Peyer's patch (tissue), 4 donors: ENCODE measurements around the gene KMT5C. TPM values are rescaled to one million over a fixed set of nuclear protein-coding genes. Genes with fewer than 3 reads are reported as not detected.

Experiments used
- DNase-seq, 3 donors: peaks; one replicate each; pipeline ENCODE4 v3.0.0-alpha.2; 2017 to 2019
- H3K27ac ChIP-seq, 4 donors: fragments of 200-600 bp; sonication (generic); one replicate each; pipeline ENCODE4 v1.5.1; 2016 to 2019
- H3K27me3 ChIP-seq, 2 donors: fragments of 200-600 bp; sonication (generic); one replicate each; pipeline ENCODE4 v1.5.1; 2019
- H3K36me3 ChIP-seq, 3 donors: fragments of 200-600 bp; sonication (generic); one replicate each; pipeline ENCODE4 v1.5.1; 2016 to 2019
- H3K4me1 ChIP-seq, 4 donors: fragments of 200-600 bp; sonication (generic); one replicate each; pipeline ENCODE4 v1.5.1; 2016 to 2019
- H3K4me3 ChIP-seq, 4 donors: fragments of 200-600 bp; sonication (generic); 1 replicate in 3 of 4; 2 replicates in 1 of 4; pipeline ENCODE4 v1.5.1; 2016 to 2019; ENCODE audit warnings: mild to moderate bottlenecking in 1 of 4
- H3K9me3 ChIP-seq, 4 donors: fragments of 200-600 bp; sonication (generic); one replicate each; pipeline ENCODE4 v1.5.1; 2016 to 2019; ENCODE audit warnings: mild to moderate bottlenecking in 1 of 4
- POLR2A ChIP-seq, 2 donors: fragments of 450-650 bp; IDR thresholded peaks; one replicate each; pipeline ENCODE4 v1.5.1; 2017; ENCODE audit warnings: antibody characterized with exemption in 2 of 2, mild to moderate bottlenecking in 2 of 2, moderate library complexity in 2 of 2
- total RNA-seq, 4 donors: library from RNA; depleted of rRNA; stranded (reverse); fragments of >200 nt; gene quantifications; one replicate each; pipeline ENCODE4 v1.1.0, GENCODE V29; 2016
- TF ChIP-seq, protein P1 (sequence below), 6 experiments: fragments of 450-650 bp in 4 of 6; fragments of 200-600 bp in 2 of 6; sonication (generic) in 1 of 6; IDR thresholded peaks; one replicate each; pipeline ENCODE4 v1.5.1; 2017 to 2019; ENCODE audit warnings: antibody characterized with exemption in 6 of 6, mild to moderate bottlenecking in 3 of 6, moderate library complexity in 1 of 6

Gene KMT5C
- total RNA-seq, 4 donors from 2014 or later, result 14.4 to 45.6 (median 43.9) TPM

DNA sequence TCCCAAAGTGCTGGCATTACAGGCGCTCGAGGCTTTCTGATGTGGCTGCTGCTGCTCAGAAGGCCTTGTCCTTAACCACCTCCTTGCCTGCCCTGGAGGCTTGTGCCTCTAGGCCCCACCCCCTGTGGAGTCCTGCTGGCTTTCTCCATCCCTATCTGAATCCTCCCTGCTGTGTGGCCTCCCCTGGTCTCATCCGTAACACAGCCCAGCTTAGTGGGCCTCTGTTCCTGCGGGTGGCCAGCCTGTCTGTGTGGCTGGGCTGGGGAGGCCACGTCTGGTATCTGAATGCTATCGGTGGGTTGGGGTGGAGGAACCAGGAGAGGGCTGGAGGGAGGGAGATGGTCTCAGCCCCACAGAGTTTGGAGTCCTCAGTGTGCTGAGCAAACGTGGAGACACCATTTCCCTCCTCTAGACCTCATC lies 50.8 kb downstream of the KMT5C start:
- peaks cover 8 to 33% (median 22%) of the 10 kb centered on the region in 4 donors for H3K4me1 ChIP-seq
- no peak for DNase-seq
- H3K27me3 ChIP-seq, result no peaks in the 10 kb centered on the region
- H3K27ac ChIP-seq, result no peak overlapping the region
- no peak overlapping the region for H3K4me3 ChIP-seq
- H3K36me3 ChIP-seq, result peaks cover 0 to 40% (median 0%) of the 10 kb centered on the region in 3 donors
- TF ChIP-seq POLR2A (IDR thresholded peaks at IDR 0.05), result no peak
- H3K9me3 ChIP-seq, result no peaks in the 10 kb centered on the region

DNA sequence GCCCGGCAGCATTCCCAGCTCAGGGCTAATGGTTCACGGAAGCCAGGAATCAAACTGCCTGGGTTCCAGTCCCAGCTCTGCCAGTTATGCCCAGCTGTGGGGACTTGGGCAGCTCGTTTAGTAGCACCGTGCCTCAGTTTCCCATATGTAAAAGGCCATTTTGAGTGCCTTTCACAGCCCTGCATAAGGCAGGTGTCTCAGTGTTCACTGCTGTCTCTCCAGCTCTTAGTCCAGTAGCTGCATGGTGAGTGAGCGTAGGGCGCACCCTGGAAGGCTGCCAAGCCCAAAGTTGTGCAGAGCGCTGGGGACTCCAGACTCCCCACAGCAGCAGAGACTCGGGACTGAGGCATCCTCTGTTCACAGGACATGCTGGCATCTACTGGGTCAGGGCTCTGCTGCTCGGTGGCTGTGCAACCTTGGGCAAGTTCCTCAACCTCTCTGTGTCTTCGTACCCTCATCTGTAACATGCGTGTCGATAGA lies 51.6 kb downstream of the KMT5C start:
- no peak for DNase-seq
- H3K4me3 ChIP-seq, result no peak overlapping the region
- TF ChIP-seq, protein P1, sequence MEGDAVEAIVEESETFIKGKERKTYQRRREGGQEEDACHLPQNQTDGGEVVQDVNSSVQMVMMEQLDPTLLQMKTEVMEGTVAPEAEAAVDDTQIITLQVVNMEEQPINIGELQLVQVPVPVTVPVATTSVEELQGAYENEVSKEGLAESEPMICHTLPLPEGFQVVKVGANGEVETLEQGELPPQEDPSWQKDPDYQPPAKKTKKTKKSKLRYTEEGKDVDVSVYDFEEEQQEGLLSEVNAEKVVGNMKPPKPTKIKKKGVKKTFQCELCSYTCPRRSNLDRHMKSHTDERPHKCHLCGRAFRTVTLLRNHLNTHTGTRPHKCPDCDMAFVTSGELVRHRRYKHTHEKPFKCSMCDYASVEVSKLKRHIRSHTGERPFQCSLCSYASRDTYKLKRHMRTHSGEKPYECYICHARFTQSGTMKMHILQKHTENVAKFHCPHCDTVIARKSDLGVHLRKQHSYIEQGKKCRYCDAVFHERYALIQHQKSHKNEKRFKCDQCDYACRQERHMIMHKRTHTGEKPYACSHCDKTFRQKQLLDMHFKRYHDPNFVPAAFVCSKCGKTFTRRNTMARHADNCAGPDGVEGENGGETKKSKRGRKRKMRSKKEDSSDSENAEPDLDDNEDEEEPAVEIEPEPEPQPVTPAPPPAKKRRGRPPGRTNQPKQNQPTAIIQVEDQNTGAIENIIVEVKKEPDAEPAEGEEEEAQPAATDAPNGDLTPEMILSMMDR (IDR thresholded peaks at IDR 0.05), result no peak
- no peak for TF ChIP-seq POLR2A (IDR thresholded peaks at IDR 0.05)
- H3K27ac ChIP-seq, result no peak overlapping the region
- H3K27me3 ChIP-seq, result no peaks in the 10 kb centered on the region
- peaks cover 0 to 40% (median 0%) of the 10 kb centered on the region in 3 donors for H3K36me3 ChIP-seq
- H3K9me3 ChIP-seq, result no peaks in the 10 kb centered on the region
- H3K4me1 ChIP-seq, result peaks cover 8 to 33% (median 22%) of the 10 kb centered on the region in 4 donors

DNA sequence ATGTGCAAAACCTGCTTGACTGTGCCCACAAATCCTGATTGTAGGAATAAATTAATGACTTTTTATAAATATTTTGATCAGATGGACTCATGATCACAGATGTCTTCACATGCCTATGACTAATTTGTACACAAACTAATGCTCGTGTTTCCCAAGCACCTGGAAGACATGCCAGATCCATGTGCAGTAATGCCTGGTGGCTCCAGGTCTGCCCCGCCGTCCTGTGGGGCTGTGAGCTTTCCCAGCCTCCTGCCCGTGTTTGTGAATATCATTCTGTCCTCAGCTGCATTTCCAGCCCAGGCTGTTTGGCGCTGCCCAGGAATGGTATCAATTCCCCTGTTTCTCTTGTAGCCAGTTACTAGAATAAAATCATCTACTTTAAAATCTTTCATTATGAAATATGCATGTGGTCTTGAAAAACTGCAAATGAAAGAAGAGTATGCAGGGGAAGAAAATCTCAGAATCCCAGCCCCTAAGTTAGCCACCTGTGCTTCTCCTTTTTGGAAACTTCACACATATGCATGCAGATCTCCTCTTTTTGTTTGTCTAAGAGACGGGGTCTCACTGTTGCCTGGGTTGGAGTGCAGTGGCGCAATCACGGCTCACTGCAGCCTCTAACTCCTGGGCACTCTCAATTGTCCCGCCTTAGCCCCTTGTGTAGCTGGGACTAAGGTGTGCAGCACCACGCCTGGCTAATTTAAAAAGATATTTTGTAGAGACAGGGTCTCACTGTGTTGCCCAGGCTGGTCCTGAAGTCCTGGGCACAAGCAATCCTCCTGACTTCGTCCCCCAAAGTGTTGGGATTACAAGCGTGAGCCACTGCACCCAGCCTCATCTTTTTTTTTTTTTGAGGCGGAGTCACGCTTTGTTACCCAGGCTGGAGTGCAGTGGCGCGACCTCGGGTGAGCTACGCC lies 52.3 kb downstream of the KMT5C start:
- H3K4me3 ChIP-seq, result no peak overlapping the region
- peaks cover 5 to 29% (median 18%) of the 10 kb centered on the region in 4 donors for H3K4me1 ChIP-seq
- H3K27ac ChIP-seq, result no peak overlapping the region
- no peak for TF ChIP-seq POLR2A (IDR thresholded peaks at IDR 0.05)
- TF ChIP-seq, protein P1 (IDR thresholded peaks at IDR 0.05), result no peak
- no peaks in the 10 kb centered on the region for H3K27me3 ChIP-seq
- DNase-seq, result no peak
- peaks cover 0 to 38% (median 0%) of the 10 kb centered on the region in 3 donors for H3K36me3 ChIP-seq
- H3K9me3 ChIP-seq, result no peaks in the 10 kb centered on the region

DNA sequence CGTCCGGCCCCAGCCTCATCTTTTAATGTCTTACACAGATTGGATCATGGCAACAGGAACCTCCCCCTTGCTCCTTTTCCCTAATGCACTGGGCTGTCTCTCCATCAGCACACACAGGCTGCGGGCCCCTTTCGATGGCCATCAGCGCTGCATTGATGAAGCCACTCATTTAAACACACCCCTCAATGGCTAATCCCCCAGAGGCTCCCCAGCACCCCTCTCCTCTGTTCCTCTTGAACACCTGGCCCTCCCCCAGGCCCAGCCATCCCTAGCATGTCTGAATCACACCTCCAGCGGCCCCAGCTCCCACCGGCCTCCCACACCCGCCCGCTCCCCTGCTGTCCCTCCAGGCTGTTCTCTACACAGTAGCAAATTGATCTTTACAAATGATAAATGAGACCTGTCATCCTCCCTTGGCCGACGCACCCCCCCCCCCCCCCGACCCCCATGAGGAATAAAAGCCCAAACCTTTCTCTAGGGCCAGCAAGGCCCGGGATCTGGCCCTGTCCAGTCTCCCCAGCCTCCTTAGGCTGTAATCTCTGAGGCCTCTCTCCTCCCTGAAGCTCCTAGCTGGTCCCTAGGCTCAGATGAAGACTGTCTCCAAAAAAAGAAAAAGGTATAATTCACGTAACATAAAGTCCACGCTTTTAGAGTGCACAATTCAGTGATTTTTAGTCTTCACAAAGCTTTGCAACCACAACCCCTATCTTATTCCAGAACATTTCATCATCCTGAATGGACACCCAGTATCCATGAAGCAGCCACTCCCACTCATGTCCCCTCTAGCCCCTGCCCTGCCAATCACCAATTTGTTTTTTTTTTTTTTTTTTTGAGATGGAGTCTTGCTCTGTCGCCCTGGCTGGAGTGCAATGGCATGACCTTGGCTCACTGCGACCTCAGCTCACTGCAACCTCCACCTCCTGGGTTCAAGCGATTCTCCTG lies 53.4 kb downstream of the KMT5C start:
- H3K27me3 ChIP-seq, result no peaks in the 10 kb centered on the region
- H3K4me1 ChIP-seq, result peaks cover 0 to 17% (median 7%) of the 10 kb centered on the region in 4 donors
- H3K36me3 ChIP-seq, result peaks cover 0 to 26% (median 0%) of the 10 kb centered on the region in 3 donors
- no peaks in the 10 kb centered on the region for H3K9me3 ChIP-seq
- DNase-seq, result no peak
- TF ChIP-seq POLR2A (IDR thresholded peaks at IDR 0.05), result no peak
- TF ChIP-seq, protein P1 (IDR thresholded peaks at IDR 0.05), result no peak
- no peak overlapping the region for H3K27ac ChIP-seq
- no peak overlapping the region for H3K4me3 ChIP-seq

Other genes with a start within 250 kb of the KMT5C start
- 100 to 1,000 TPM; 113 to 512 (median 193) TPM for gene PPP1R12C, start 222.2 kb upstream of the KMT5C start, total RNA-seq
- not detected for gene TNNT1, start 190.7 kb upstream of the KMT5C start, total RNA-seq
- gene TNNI3, start 182.1 kb upstream of the KMT5C start, total RNA-seq, result not detected
- under 1 TPM in 1 of 4 donors, not detected in 3; 0.40 TPM for gene DNAAF3, start 173.3 kb upstream of the KMT5C start, total RNA-seq
- gene SYT5, start 159.6 kb upstream of the KMT5C start, total RNA-seq, result under 1 TPM in 2 of 4 donors, not detected in 2; 0.70 to 0.94 TPM
- 100 to 1,000 TPM in 3 of 4 donors, 10 to 100 TPM in 1; 26.4 to 261 (median 246) TPM for gene PTPRH, start 130.4 kb upstream of the KMT5C start, total RNA-seq
- gene TMEM86B, start 111.1 kb upstream of the KMT5C start, total RNA-seq, result 10 to 100 TPM in 3 of 4 donors, 1 to 10 TPM in 1; 9.1 to 39.8 (median 15.1) TPM
- gene PPP6R1, start 80.9 kb upstream of the KMT5C start, total RNA-seq, result 100 to 1,000 TPM in 2 of 4 donors, 10 to 100 TPM in 2; 71.2 to 123 (median 94.8) TPM
- 10 to 100 TPM; 14.4 to 38.0 (median 25.6) TPM for gene HSPBP1, start 59.8 kb upstream of the KMT5C start, total RNA-seq
- 1 to 10 TPM in 3 of 4 donors, under 1 TPM in 1; 0.35 to 6.6 (median 3.0) TPM for gene BRSK1, start 55.9 kb upstream of the KMT5C start, total RNA-seq
- 100 to 1,000 TPM in 3 of 4 donors, 10 to 100 TPM in 1; 26.4 to 235 (median 199) TPM for gene TMEM150B, start 14.5 kb upstream of the KMT5C start, total RNA-seq
- gene COX6B2, start 14.8 kb downstream of the KMT5C start, total RNA-seq, result not detected
- not detected for gene GARIN5B, start 23.4 kb downstream of the KMT5C start, total RNA-seq
- gene IL11, start 30.6 kb downstream of the KMT5C start, total RNA-seq, result not detected
- gene TMEM190, start 37.0 kb downstream of the KMT5C start, total RNA-seq, result not detected
- 10 to 100 TPM; 19.8 to 75.8 (median 61.6) TPM for gene TMEM238, start 44.4 kb downstream of the KMT5C start, total RNA-seq
- 100 to 1,000 TPM; 116 to 394 (median 283) TPM for gene RPL28, start 46.1 kb downstream of the KMT5C start, total RNA-seq
- 1 to 10 TPM; 5.2 to 9.1 (median 7.6) TPM for gene UBE2S, start 67.9 kb downstream of the KMT5C start, total RNA-seq
- gene SHISA7, start 103.4 kb downstream of the KMT5C start, total RNA-seq, result not detected
- gene ISOC2, start 121.8 kb downstream of the KMT5C start, total RNA-seq, result 100 to 1,000 TPM in 1 of 4 donors, 10 to 100 TPM in 3; 28.1 to 102 (median 60.0) TPM
- not detected for gene C19orf85, start 124.9 kb downstream of the KMT5C start, total RNA-seq
- 10 to 100 TPM; 10.1 to 47.0 (median 15.5) TPM for gene ZNF628, start 136.7 kb downstream of the KMT5C start, total RNA-seq
- 1 to 10 TPM; 1.4 to 7.4 (median 3.0) TPM for gene NAT14, start 145.3 kb downstream of the KMT5C start, total RNA-seq
- gene SSC5D, start 148.6 kb downstream of the KMT5C start, total RNA-seq, result 10 to 100 TPM in 1 of 4 donors, 1 to 10 TPM in 3; 2.8 to 10.3 (median 5.0) TPM
- gene SBK2, start 197.3 kb downstream of the KMT5C start, total RNA-seq, result not detected
- gene SBK3, start 205.7 kb downstream of the KMT5C start, total RNA-seq, result 1 to 10 TPM in 1 of 4 donors, not detected in 3; 1.0 TPM
- gene ZNF579, start 241.0 kb downstream of the KMT5C start, total RNA-seq, result 1 to 10 TPM in 3 of 4 donors, not detected in 1; 1.7 to 6.1 (median 3.1) TPM